ENCODE data around the gene PDC.
"Not testable (repeated sequence)": the region's sequence is repeated elsewhere in the genome, so short reads cannot be mapped to it uniquely, and the experiment has no call there.

Gene PDC

DNA sequence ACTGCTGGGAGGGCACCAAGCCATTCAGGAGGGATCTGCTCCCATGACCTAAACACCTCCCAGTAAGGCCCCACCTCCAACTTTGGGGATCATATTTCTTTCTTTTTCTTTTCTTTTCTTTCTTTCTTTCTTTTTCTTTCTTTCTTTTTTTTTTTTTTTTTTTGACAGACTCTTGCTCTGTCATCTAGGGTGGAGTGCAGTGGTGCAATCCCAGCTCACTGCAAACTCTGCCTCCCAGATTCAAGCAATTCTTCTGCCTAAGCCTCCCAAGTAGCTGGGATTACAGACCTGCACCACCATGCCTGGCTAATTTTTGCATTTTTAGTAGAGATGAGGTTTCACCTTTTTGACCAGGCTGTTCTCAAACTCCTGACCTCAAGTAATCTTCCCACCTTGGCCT lies 4.6 kb upstream of the PDC start:
- not testable (repeated sequence) for DNase-seq

DNA sequence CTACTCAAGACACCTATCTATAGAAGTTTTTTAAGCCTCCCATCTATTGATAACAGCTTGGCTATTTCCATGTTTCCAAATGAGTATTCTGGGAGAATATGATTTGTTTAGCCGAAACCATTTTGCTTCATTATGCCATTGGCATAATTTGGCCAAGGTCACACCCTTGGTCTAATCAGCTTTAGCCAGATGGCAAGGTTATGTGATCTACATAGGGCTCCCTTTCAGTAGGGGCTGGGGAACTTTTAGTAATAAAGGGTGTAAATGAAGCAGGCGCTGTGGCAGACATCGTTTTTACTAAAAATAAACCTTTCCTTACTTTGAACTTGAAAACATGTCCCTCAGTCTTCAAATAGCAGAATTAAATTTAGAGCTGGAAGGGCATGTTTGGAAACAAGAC lies 3.0 kb upstream of the PDC start:
- DNase-seq: no peak

GRCh38 chr1:186463511-186463910 lies 2.6 kb upstream of the PDC start:
- no peak for DNase-seq

- DNase-seq: not testable (repeated sequence)
These were observed 1.8 kb downstream of the PDC start for GRCh38 chr1:186459161-186459560.

- no peak for DNase-seq
These were observed 4.1 kb downstream of the PDC start for GRCh38 chr1:186456729-186457255.

GRCh38 chr1:186454981-186455380 lies 5.9 kb downstream of the PDC start:
- DNase-seq: no peak

DNA sequence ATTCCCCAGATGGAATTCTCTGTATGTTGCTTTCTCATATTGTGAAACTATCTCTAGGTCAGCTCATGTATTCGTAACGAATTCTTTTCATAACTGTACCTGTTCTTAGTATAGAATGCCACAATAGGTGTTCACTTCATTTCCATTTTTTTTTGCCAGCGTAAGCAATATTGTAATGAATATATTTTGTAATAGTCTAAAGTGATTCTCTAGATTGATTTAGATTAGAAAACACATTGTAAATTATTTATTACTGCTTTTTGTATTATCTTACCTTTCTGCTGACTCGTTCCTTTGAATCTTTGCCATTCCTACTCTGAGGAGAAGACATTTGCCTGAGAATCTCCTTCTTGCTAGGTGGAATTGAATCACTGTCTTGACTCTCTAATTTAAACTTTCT lies 14.8 kb downstream of the PDC start:
- no peak for DNase-seq

- DNase-seq: no peak
These were observed 17.3 kb downstream of the PDC start for GRCh38 chr1:186443638-186444037.

- no peak for DNase-seq
These were observed 18.1 kb downstream of the PDC start for GRCh38 chr1:186442651-186443375.

- no peak for DNase-seq
These were observed 20.3 kb downstream of the PDC start for GRCh38 chr1:186440584-186440983.

GRCh38 chr1:186438567-186438966 lies 22.3 kb downstream of the PDC start:
- DNase-seq: no peak

- no peak for DNase-seq
These were observed 25.6 kb downstream of the PDC start for GRCh38 chr1:186435336-186435735.

DNA sequence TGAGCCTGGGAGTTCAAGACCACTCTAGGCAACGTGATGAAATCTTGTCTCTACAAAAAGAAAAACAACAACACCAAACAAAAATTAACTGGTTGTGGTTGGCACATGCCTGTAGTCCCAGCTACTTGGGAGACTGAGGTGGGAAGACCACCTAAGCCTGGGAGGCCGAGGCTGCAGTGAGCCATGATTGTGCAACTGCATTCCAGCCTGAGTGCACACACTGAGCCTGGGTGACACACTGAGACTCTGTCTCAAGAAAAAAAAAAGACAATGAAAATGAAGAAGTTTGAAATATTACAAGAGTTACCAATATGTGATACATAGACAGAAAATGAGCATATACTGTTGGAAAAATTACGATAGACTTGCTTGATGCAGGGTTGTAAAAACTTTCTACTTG lies 31.9 kb downstream of the PDC start:
- DNase-seq: no peak

DNA sequence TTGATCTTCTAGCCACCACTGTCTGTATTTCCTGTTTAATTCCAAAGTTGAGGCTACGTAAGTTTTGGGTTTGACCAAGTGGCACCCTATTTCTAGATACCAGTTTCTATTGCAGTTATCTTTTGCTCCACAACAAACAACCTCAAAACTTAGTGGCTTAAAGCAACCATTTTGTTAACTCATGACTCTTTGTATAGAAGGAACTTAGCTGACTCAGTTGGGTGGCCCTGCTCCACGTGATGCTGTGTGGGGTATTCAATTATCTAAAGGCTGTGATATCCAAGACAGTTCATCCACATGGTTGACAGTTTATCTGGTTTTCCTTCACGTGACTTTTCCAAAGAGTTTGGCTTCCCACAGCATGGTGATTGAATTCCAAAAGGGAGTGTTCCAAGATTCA lies 34.8 kb downstream of the PDC start:
- no peak for DNase-seq

DNA sequence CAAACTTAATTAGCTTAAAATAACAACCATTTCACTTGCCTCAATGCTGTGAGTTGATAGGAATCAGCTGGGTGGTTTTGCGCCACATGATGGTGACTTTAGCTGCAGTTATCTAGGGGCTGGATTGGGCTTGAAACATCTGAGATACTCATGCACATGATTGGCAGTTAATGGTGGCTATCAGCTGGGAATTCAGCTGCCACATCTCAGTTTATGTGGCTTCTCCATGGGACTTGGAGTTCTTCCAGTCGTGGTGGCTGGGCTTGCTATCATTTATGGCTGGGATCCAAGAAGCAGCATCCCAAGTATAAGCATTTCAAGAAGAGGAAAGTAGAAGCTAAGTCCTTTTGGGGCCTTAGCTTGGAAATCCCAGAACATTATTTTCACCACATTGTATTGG lies 36.4 kb downstream of the PDC start:
- DNase-seq: no peak

DNA sequence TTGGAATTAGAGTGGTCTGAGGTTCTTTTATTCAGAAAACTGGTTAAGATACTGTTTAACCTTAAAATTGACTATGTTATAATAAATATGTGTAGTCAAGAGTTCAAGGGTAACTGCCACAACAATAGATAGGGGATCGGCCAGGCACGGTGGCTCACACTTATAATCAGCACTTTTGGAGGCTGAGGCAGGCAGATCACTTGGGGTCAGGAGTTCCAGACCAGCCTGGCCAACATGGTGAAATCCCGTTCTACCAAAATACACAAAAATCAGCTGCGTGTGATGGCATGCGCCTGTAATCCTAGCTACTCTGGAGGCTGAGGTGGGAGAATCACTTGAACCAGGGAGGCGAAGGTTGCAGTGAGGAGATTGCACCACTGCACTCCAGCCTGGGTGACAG lies 39.5 kb downstream of the PDC start:
- no peak for DNase-seq

- no peak for DNase-seq
These were observed 40.0 kb downstream of the PDC start for GRCh38 chr1:186420923-186421322.

DNA sequence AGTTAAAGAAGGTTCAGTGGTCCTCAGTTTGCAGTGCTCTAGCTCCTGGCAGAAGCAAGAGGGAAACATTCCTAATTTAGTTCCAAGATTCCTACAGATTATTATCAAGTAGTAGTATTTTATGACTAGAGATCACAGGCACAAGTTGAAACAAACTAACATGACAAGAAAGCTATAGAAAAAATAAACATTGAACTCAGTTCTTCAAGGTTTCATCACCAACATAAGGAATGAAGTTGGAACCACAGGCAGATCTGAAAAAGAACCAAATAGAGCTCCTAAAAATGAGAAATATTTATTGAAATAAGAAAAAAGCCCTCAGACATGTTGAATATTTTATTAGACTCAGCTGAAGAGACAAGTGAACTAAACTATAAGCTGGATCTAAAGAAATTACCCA lies 40.6 kb downstream of the PDC start:
- no peak for DNase-seq

- no peak for DNase-seq
These were observed 42.4 kb downstream of the PDC start for GRCh38 chr1:186418503-186418902.

DNA sequence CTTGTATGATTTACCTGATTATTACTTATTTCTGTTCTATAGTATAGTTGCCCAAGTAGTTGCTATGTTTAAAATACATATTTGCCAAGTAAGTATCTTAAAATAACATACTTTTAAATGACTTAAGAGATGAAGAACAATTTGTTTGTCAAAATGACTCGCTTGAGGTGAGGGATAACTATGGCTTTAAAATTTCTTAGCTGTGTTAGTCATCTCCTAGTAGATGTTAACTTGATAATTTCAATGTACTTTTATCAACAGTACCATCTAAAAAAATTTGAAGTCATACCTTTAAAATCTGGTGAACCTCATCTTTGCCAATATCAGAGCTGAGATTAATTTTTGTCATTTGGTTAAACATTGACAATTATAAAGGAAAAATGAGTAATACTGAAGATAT lies 47.6 kb downstream of the PDC start:
- DNase-seq: no peak

DNA sequence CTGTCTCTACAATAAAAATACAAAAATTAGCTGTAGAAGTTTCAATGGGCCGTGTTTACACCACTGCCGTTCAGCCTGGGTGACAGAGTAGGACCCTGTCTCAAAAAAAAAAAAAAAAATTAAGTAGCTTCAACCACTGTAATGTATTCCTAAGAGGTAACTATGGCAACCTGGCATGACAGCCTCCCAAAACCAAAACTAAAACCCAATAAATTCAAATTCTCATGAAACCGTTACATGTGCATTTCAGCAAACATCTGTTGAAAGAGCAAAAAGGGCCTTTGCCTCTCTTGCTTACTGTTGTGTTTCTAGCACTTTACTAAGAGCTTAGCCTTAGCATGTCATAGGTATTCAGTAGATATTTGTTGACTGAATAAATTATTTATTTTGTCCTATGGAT lies 51.8 kb downstream of the PDC start:
- no peak for DNase-seq

DNA sequence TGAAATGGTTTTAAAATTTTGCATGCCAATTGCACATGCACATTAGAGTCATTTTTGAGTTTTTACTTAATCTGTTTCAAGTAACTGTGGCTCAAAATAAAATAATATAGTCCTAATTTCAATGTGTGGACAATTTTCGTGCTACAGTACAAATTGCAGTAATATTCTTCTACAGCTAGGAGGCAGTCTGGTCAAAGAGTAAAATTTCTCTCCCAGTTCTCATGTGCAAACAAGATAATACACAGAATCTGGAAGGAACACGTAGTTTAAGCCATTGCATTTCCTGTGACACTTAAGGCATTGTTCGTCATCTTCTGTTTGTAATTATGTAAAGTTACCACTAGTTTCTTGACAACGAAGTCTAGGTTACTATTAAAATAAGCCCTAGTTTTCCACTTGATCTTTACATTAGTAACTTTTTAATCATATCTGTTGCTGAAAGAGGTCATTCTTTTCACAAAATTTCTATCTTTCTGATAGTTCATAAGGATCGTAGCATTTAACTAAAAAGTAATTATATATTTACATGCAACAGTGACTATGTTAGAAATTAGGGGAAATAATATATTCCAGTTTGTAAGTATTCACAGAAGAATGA lies 56.4 kb downstream of the PDC start:
- no peak for DNase-seq

- no peak for DNase-seq
These were observed 57.3 kb downstream of the PDC start for GRCh38 chr1:186403632-186404031.

- DNase-seq: not testable (repeated sequence)
These were observed 59.5 kb downstream of the PDC start for GRCh38 chr1:186401446-186401845.

All from T-helper 9 cell (primary cell).